ENCODE results near the gene EOMES. TPM values are rescaled to one million over a fixed set of nuclear protein-coding genes. Genes with fewer than 3 reads are reported as not detected.
A peak's percentile ranks its signal among the peaks of the same experiment; 100 is the strongest.

The EOMES gene
- total and polyA plus RNA-seq, 2 donors (not counting 1 experiment from before 2014, with no cell fraction given), result under 0.01 to 0.01 TPM

GRCh38 chr3:27666272-27666671, 55.9 kb downstream of the EOMES start:
- Histone ChIP-seq H3K9me3 (ENCODE audit: control insufficient read depth, insufficient read depth, low read depth, low read length) (no peaks in the 10 kb centered on the region), H2AFZ (ENCODE audit: low read length) (peak overlapping the region; percentile 5), H4K20me1 (ENCODE audit: control insufficient read depth, extremely low read depth, insufficient read depth, low read length) (no peaks in the 10 kb centered on the region), H3K79me2 (ENCODE audit: control insufficient read depth, insufficient read depth, low read length) (no peaks in the 10 kb centered on the region), H3K4me3 (replicated peaks in 1 of 4; ENCODE audit: control extremely low read depth in 1 of 4, insufficient read depth in 1 of 4, low read depth in 3 of 4, low read length in 4 of 4) (no peak overlapping the region), H3K9ac (ENCODE audit: insufficient read depth, low read length) (no peak overlapping the region), H3K27ac (ENCODE audit: insufficient read depth, low read length) (no peak overlapping the region), H3K36me3 (ENCODE audit: control insufficient read depth, insufficient read depth, low read length) (no peaks in the 10 kb centered on the region), H3K4me1 (ENCODE audit: control insufficient read depth, extremely low read depth, insufficient read depth, low read length) (peaks cover 2% of the 10 kb centered on the region), H3K27me3 (ENCODE audit: control insufficient read depth, insufficient read depth, low read length) (no peaks in the 10 kb centered on the region), H3K4me2 (ENCODE audit: extremely low read depth, insufficient read depth, low read length) (no peak overlapping the region)
- no peak for DNase-seq (ENCODE audit: low read depth in 2 of 2)
- TF ChIP-seq EZH2 (IDR thresholded peaks at IDR 0.05; ENCODE audit: low read length, missing control alignments) (no peak), CTCF (conservative IDR thresholded peaks at IDR 0.05 in 1 of 2, IDR thresholded peaks at IDR 0.05 in 1 of 2; ENCODE audit: low read depth in 1 of 2, low read length in 2 of 2) (no peak)

Other genes starting within 250 kb of the EOMES start
- gene SLC4A7, start 237.9 kb downstream of the EOMES start, total RNA-seq, result 176 and 214 TPM in 2 replicates
- gene SLC4A7, start 237.9 kb downstream of the EOMES start, polyA plus RNA-seq, result 23.8 TPM in 2 replicates

Measured in fibroblast of lung (primary cell).